Measurements from ENCODE around the gene HRCT1. TPM values are rescaled to one million over a fixed set of nuclear protein-coding genes. Genes with fewer than 3 reads are reported as not detected.

The HRCT1 gene
- total and polyA plus RNA-seq, 7 donors = 0.59 to 5.4 (median 1.8) TPM

GRCh38 chr9:35859310-35859989, 46.6 kb upstream of the HRCT1 start:
- Histone ChIP-seq H3K36me3 (ENCODE audit: insufficient read depth in 1 of 2, low read depth in 1 of 2) (no peaks in the 10 kb centered on the region), H3K27me3 (ENCODE audit: insufficient read depth in 3 of 3, low read length in 2 of 3) (peaks cover 0 to 3% (median 3%) of the 10 kb centered on the region in 3 donors), H3K27ac (no peak overlapping the region), H3K4me3 (no peak overlapping the region), H3K9me3 (no peaks in the 10 kb centered on the region), H3K4me1 (no peaks in the 10 kb centered on the region)
- intact Hi-C loops (cut with DNase I) = no loop called here
- ATAC-seq (peak; percentile 49 to 85 (median 66)), DNase-seq (peak in 1 of 2 donors; percentile 74)
- WGBS, 3 donors = 35 to 43% (median 36%) methylated on average over 16 of the region's 16 CpGs
- TF ChIP-seq CTCF (IDR thresholded peaks at IDR 0.05) = no peak

DNA sequence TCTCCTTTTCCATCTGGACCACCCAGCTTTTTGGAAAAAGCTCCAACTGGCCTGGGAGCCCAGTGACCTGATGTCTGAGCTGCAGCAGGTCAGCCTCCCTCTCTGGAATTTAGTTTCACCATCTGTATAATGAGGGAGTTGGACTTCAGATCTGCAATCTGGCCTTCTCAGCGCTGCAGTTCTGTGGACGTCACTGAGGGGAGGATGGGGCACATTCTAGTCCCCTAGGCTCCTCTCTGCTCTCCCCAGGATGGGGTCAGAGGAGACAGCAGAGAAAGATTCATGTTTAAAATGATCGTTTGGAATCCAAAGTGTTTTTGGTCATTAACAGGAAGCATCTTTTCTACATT, 46.0 kb upstream of the HRCT1 start:
- H3K27me3 ChIP-seq (ENCODE audit: insufficient read depth in 3 of 3, low read length in 2 of 3) = peaks cover 0 to 6% (median 3%) of the 10 kb centered on the region in 3 donors
- TF ChIP-seq CTCF (IDR thresholded peaks at IDR 0.05) = no peak
- no peaks in the 10 kb centered on the region for H3K36me3 ChIP-seq (ENCODE audit: insufficient read depth in 1 of 2, low read depth in 1 of 2)
- H3K4me3 ChIP-seq = no peak overlapping the region
- no peaks in the 10 kb centered on the region for H3K9me3 ChIP-seq
- WGBS, 3 donors = 14 to 30% (median 23%) methylated on average over 3 of the region's 3 CpGs
- no peak for DNase-seq
- intact Hi-C loops (cut with DNase I) = no loop called here
- H3K27ac ChIP-seq = no peak overlapping the region
- no peaks in the 10 kb centered on the region for H3K4me1 ChIP-seq
- ATAC-seq = peak in 1 of 4 donors; percentile 24

DNA sequence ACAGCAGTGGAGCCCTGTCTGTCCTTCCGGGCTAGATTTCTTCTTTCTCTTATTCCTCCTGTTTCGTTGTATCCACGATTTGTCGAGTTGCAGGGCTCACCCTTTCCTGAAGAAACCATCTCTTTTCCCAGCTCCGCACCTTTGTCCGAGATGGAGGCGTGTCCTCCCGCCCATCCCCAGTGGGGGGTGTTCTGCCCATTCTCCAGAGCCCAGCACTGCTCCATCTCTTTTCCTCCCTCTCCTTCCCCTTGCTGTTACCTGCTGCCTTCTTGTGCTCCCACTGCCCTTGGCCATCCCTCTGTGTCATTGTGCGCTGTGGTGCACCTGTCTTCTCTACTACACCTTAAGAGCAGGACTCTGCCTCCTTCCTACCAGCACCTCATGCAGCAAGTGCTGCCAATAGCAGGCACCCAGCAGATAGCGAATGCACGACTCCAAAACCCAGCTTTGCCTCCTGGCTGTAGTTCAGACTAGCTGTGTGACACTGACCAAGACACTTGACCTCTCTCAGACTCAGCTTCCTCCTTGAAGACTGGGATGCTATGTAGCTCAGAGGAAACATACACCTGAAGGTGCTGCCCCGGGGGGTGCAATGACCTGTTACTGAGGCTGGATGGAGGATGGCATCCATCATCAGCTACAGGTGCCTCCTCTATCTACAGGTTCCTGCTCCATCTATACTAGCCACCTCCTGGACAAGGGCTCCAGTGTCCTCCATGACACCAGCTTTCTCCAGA, 44.7 kb upstream of the HRCT1 start:
- DNase-seq (no peak), ATAC-seq (peak in 1 of 4 donors; percentile 10)
- Histone ChIP-seq H3K4me1 (no peaks in the 10 kb centered on the region), H3K4me3 (no peak overlapping the region), H3K36me3 (ENCODE audit: insufficient read depth in 1 of 2, low read depth in 1 of 2) (no peaks in the 10 kb centered on the region), H3K27me3 (ENCODE audit: insufficient read depth in 3 of 3, low read length in 2 of 3) (peaks cover 0 to 9% (median 3%) of the 10 kb centered on the region in 3 donors), H3K9me3 (no peaks in the 10 kb centered on the region), H3K27ac (no peak overlapping the region)
- intact Hi-C loops (cut with DNase I) = no loop called here
- 62 to 65% (median 65%) methylated on average over 12 of the region's 12 CpGs for WGBS, 3 donors
- no peak for TF ChIP-seq CTCF (IDR thresholded peaks at IDR 0.05)

GRCh38 chr9:35862328-35862727, 43.7 kb upstream of the HRCT1 start:
- Histone ChIP-seq H3K9me3 (no peaks in the 10 kb centered on the region), H3K27ac (no peak overlapping the region), H3K4me1 (no peaks in the 10 kb centered on the region), H3K36me3 (ENCODE audit: insufficient read depth in 1 of 2, low read depth in 1 of 2) (no peaks in the 10 kb centered on the region), H3K27me3 (ENCODE audit: insufficient read depth in 3 of 3, low read length in 2 of 3) (peaks cover 0 to 15% (median 3%) of the 10 kb centered on the region in 3 donors), H3K4me3 (no peak overlapping the region)
- DNase-seq (no peak), ATAC-seq (no peak)
- TF ChIP-seq CTCF (IDR thresholded peaks at IDR 0.05) = no peak
- 77 to 88% (median 82%) methylated on average over 4 of the region's 4 CpGs for WGBS, 3 donors
- intact Hi-C loops (cut with DNase I) = no loop called here

Data from psoas muscle (tissue), 8 donors.